Mesenchymal stem cell (in vitro differentiated cells and primary cell): ENCODE data around the gene BCL6B. TPM values are rescaled to one million over a fixed set of nuclear protein-coding genes. Genes with fewer than 3 reads are reported as not detected.
"Not testable (repeated sequence)": the region's sequence is repeated elsewhere in the genome, so short reads cannot be mapped to it uniquely, and the experiment has no call there.

Experiments
- DNase-seq: peaks from one replicate; pipeline ENCODE4 v3.0.0-alpha.2; 2013
- H2AFZ ChIP-seq: one replicate; pipeline ENCODE4 v1.6.1; 2013; ENCODE audit warnings: low read depth, mild to moderate bottlenecking, control low read depth, inconsistent platforms, low read length, moderate library complexity
- H2AK5ac ChIP-seq: 2 replicates; pipeline ENCODE4 v1.6.1; 2013; ENCODE audit warnings: low read length, moderate library complexity, mild to moderate bottlenecking, inconsistent platforms; ENCODE audit not compliant: severe bottlenecking
- H2BK120ac ChIP-seq: one replicate; pipeline ENCODE4 v1.6.1; 2013; ENCODE audit warnings: low read depth, mild to moderate bottlenecking, inconsistent platforms, low read length, moderate library complexity
- H2BK12ac ChIP-seq, 2 experiments: one replicate each; pipeline ENCODE4 v1.6.1; 2013; ENCODE audit warnings: inconsistent platforms in 2 of 2, low read length in 2 of 2, mild to moderate bottlenecking in 2 of 2, moderate library complexity in 2 of 2, control low read depth in 1 of 2
- H2BK15ac ChIP-seq: one replicate; pipeline ENCODE4 v1.6.1; 2013; ENCODE audit warnings: mild to moderate bottlenecking, low read depth, inconsistent platforms; ENCODE audit not compliant: poor library complexity, severe bottlenecking
- H2BK5ac ChIP-seq: 2 replicates; pipeline ENCODE4 v1.6.1; 2013; ENCODE audit warnings: low read depth, mild to moderate bottlenecking, low read length, control low read depth, inconsistent platforms; ENCODE audit not compliant: poor library complexity, severe bottlenecking
- H3K14ac ChIP-seq, 2 experiments: one replicate each; pipeline ENCODE4 v1.6.1; 2013; ENCODE audit warnings: inconsistent platforms in 2 of 2, low read length in 2 of 2, control low read depth in 1 of 2, mild to moderate bottlenecking in 1 of 2, moderate library complexity in 1 of 2
- H3K18ac ChIP-seq, 2 experiments: one replicate each; pipeline ENCODE4 v1.6.1; 2013; ENCODE audit warnings: inconsistent platforms in 2 of 2, low read length in 2 of 2, control low read depth in 1 of 2, low read depth in 1 of 2, mild to moderate bottlenecking in 1 of 2
- H3K23ac ChIP-seq, 2 experiments: one replicate each; pipeline ENCODE4 v1.6.1; 2013; ENCODE audit warnings: inconsistent platforms in 2 of 2, low read length in 2 of 2, mild to moderate bottlenecking in 2 of 2, moderate library complexity in 2 of 2, control low read depth in 1 of 2
- H3K27ac ChIP-seq: 2 replicates; pipeline ENCODE4 v1.5.1; 2013; ENCODE audit warnings: mild to moderate bottlenecking, moderate library complexity, low read length, control low read depth, inconsistent platforms; ENCODE audit not compliant: poor library complexity, severe bottlenecking
- H3K27me3 ChIP-seq, 2 experiments: 2 replicates each; pipeline versions ENCODE4 v1.6.1 to v1.7.0; 2013; ENCODE audit warnings: low read length in 2 of 2, mild to moderate bottlenecking in 2 of 2, moderate library complexity in 2 of 2, control low read depth in 1 of 2, inconsistent platforms in 1 of 2; ENCODE audit not compliant: control insufficient read depth in 1 of 2, insufficient read depth in 1 of 2
- H3K36me3 ChIP-seq, 2 experiments: 2 replicates each; pipeline versions ENCODE4 v1.6.1 to v1.7.0; 2013; ENCODE audit warnings: low read length in 2 of 2, control low read depth in 1 of 2, inconsistent platforms in 1 of 2, low read depth in 1 of 2, mild to moderate bottlenecking in 1 of 2; ENCODE audit not compliant: insufficient read depth in 2 of 2, control insufficient read depth in 1 of 2
- H3K4ac ChIP-seq, 2 experiments: one replicate each; pipeline ENCODE4 v1.6.1; 2013; ENCODE audit warnings: inconsistent platforms in 2 of 2, low read length in 2 of 2, mild to moderate bottlenecking in 2 of 2, moderate library complexity in 2 of 2, control low read depth in 1 of 2, low read depth in 1 of 2
- H3K4me1 ChIP-seq: 2 replicates; pipeline ENCODE4 v1.6.1; 2013; ENCODE audit warnings: low read depth, low read length, control low read depth; ENCODE audit not compliant: control insufficient read depth, insufficient read depth
- H3K4me2 ChIP-seq: 2 replicates; pipeline ENCODE4 v1.6.1; 2013; ENCODE audit warnings: low read length, mild to moderate bottlenecking, inconsistent platforms; ENCODE audit not compliant: poor library complexity, severe bottlenecking
- H3K4me3 ChIP-seq, 2 experiments: 2 replicates each; pipeline versions ENCODE4 v1.5.1 to v1.7.0; 2013; ENCODE audit warnings: low read length in 2 of 2, mild to moderate bottlenecking in 2 of 2, control low read depth in 1 of 2, low read depth in 1 of 2; ENCODE audit not compliant: insufficient read depth in 1 of 2
- H3K79me1 ChIP-seq: replicated peaks from 2 replicates; pipeline ENCODE4 v1.6.1; 2013; ENCODE audit warnings: mild to moderate bottlenecking, control low read depth, low read length, inconsistent platforms; ENCODE audit not compliant: poor library complexity, severe bottlenecking
- H3K9ac ChIP-seq: 2 replicates; pipeline ENCODE4 v1.7.0; 2013; ENCODE audit warnings: mild to moderate bottlenecking, low read length, moderate library complexity
- H3K9me3 ChIP-seq: 2 replicates; pipeline ENCODE4 v1.7.0; 2013; ENCODE audit warnings: mild to moderate bottlenecking, low read length; ENCODE audit not compliant: control insufficient read depth
- H4K8ac ChIP-seq: one replicate; pipeline ENCODE4 v1.6.1; 2013; ENCODE audit warnings: inconsistent platforms, mild to moderate bottlenecking, low read length, moderate library complexity
- H4K91ac ChIP-seq: one replicate; pipeline ENCODE4 v1.6.1; 2013; ENCODE audit warnings: mild to moderate bottlenecking, low read length, inconsistent platforms
- WGBS: methylation state at CpG from one replicate; pipeline ENCODE4 v1.1.7; 2013; ENCODE audit warnings: mixed read lengths; 5-methylcytosine and 5-hydroxymethylcytosine counted together
- polyA plus RNA-seq, 2 experiments: library from polyadenylated mRNA; stranded (reverse); fragments of 200-250 nt; gene quantifications; one replicate each; pipeline ENCODE4 v1.2.3, GENCODE V29; 2013

Gene BCL6B
- polyA plus RNA-seq (2013, experiment 1 of 2): 0.01 TPM
- polyA plus RNA-seq (2013, experiment 2 of 2): 0.04 TPM

GRCh38 chr17:7022781-7023571 is at the start of gene BCL6B:
TSS of gene BCL6B (plus strand) at chr17:7023050. CDS start at chr17:7023672, 622 bp downstream.
- Histone ChIP-seq H4K8ac (peak within 1 kb of the TSS; percentile 78), H4K91ac (no peak within 1 kb of the TSS), H2BK120ac (no peak within 1 kb of the TSS), H3K4me2 (peak within 1 kb of the TSS; percentile 62), H3K4me3 (peak within 1 kb of the TSS in 1 of 2 experiments; percentile 74), H2BK5ac (no peak within 1 kb of the TSS), H3K79me1 (no peaks in the 10 kb centered on the region), H3K23ac (no peak within 1 kb of the TSS), H3K27me3 (peaks cover 4 to 16% of the 10 kb centered on the region in 2 experiments), H3K14ac (no peak within 1 kb of the TSS), H3K27ac (no peak within 1 kb of the TSS), H3K4ac (no peak within 1 kb of the TSS), H2BK15ac (peak within 1 kb of the TSS; percentile 8), H3K9me3 (no peaks in the 10 kb centered on the region), H2AFZ (peak within 1 kb of the TSS; percentile 91), H3K18ac (peak within 1 kb of the TSS in 1 of 2 experiments; percentile 37), H2BK12ac (no peak within 1 kb of the TSS), H2AK5ac (no peak within 1 kb of the TSS), H3K36me3 (peaks cover 0 to 3% of the 10 kb centered on the region in 2 experiments), H3K4me1 (peaks cover 20% of the 10 kb centered on the region), H3K9ac (peak within 1 kb of the TSS; percentile 90)
- DNase-seq: no peak
- 13% methylated on average over 38 of the region's 47 CpGs for WGBS

DNA sequence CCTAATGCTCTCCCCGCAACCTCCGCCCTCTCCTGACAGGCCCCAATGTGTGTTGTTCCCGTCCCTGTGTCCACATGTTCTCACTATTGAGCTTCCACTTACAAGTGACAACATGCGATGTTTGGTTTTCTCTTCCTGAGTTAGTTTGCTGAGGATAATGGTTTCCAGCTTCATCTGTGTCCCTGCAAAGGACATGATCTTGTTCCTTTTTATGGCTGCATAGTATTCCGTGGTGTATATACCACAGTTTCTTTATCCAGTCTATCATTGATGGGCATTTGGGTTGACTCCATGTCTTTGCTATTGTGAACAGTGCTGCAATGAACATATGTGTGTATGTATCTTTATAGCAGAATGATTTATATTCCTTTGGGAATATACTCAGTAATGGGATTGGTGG is 43.4 kb upstream of the BCL6B start:
- H2AK5ac ChIP-seq, H2BK12ac ChIP-seq, H3K79me1 ChIP-seq, H3K9me3 ChIP-seq, H3K14ac ChIP-seq, H2AFZ ChIP-seq, H3K36me3 ChIP-seq, H3K4me2 ChIP-seq, DNase-seq, H3K23ac ChIP-seq, H3K27me3 ChIP-seq, H3K27ac ChIP-seq, H3K4ac ChIP-seq, H3K18ac ChIP-seq, H3K4me1 ChIP-seq, H2BK15ac ChIP-seq, H3K9ac ChIP-seq, H4K8ac ChIP-seq, H4K91ac ChIP-seq, H3K4me3 ChIP-seq, H2BK120ac ChIP-seq, H2BK5ac ChIP-seq: not testable (repeated sequence)
- WGBS: 86% methylated on average over 5 of the region's 5 CpGs

GRCh38 chr17:6981426-6981825 is 41.4 kb upstream of the BCL6B start:
- 69% methylated on average over 1 of the region's 1 CpG for WGBS
- Histone ChIP-seq H3K27ac (no peak overlapping the region), H2BK15ac (no peak overlapping the region)

DNA sequence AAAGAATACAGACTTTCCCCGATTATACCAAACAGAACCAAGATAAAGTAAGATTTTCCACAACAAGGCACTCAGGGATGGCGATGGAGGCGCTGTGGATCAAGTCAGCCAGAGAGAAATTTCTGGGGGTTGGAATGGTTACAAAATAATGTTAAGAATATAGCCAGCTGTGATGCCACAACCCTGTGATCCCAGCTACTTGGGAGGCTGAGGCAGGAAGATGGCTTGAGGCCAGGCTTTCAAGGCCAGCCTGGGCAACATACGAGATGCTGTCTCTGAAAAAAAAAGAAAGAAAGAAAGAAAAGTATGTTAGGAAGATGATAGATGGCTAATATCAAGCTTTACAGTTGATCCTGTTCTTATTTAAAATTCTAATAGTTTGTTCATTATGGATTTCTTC is 37.6 kb upstream of the BCL6B start:
- DNase-seq: no peak
- H3K9ac ChIP-seq: no peak overlapping the region
- H3K4me3 ChIP-seq: no peak overlapping the region
- no peak overlapping the region for H2BK120ac ChIP-seq
- no peak overlapping the region for H3K18ac ChIP-seq
- no peak overlapping the region for H3K14ac ChIP-seq
- 91% methylated on average over 3 of the region's 4 CpGs for WGBS
- H3K23ac ChIP-seq: no peak overlapping the region
- no peaks in the 10 kb centered on the region for H3K4me1 ChIP-seq
- H3K36me3 ChIP-seq: no peaks in the 10 kb centered on the region
- H3K4me2 ChIP-seq: no peak overlapping the region
- H3K4ac ChIP-seq: no peak overlapping the region
- H3K79me1 ChIP-seq: no peaks in the 10 kb centered on the region
- H3K27me3 ChIP-seq: no peaks in the 10 kb centered on the region
- no peak overlapping the region for H4K91ac ChIP-seq
- H2BK12ac ChIP-seq: no peak overlapping the region
- H2BK5ac ChIP-seq: no peak overlapping the region
- H2BK15ac ChIP-seq: no peak overlapping the region
- no peak overlapping the region for H2AFZ ChIP-seq
- no peak overlapping the region for H4K8ac ChIP-seq
- no peak overlapping the region for H2AK5ac ChIP-seq
- no peak overlapping the region for H3K27ac ChIP-seq
- no peaks in the 10 kb centered on the region for H3K9me3 ChIP-seq

More at GRCh38 chr17:6981426-6981825, 41.4 kb upstream of the BCL6B start:
- H3K4me3 ChIP-seq: no peak overlapping the region
- H3K27me3 ChIP-seq: no peaks in the 10 kb centered on the region
- H4K91ac ChIP-seq: no peak overlapping the region
- no peak overlapping the region for H2BK120ac ChIP-seq
- H3K23ac ChIP-seq: no peak overlapping the region
- peaks cover 5% of the 10 kb centered on the region for H3K9me3 ChIP-seq
- no peak overlapping the region for H2BK5ac ChIP-seq
- H3K18ac ChIP-seq: no peak overlapping the region
- no peak overlapping the region for H2BK12ac ChIP-seq
- H3K4me2 ChIP-seq: no peak overlapping the region
- no peaks in the 10 kb centered on the region for H3K4me1 ChIP-seq
- no peaks in the 10 kb centered on the region for H3K79me1 ChIP-seq
- H3K9ac ChIP-seq: no peak overlapping the region
- no peak overlapping the region for H2AK5ac ChIP-seq
- H3K14ac ChIP-seq: no peak overlapping the region
- H2AFZ ChIP-seq: no peak overlapping the region
- H3K36me3 ChIP-seq: no peaks in the 10 kb centered on the region
- H4K8ac ChIP-seq: no peak overlapping the region
- H3K4ac ChIP-seq: no peak overlapping the region
- no peak for DNase-seq
